Motor neuron (in vitro differentiated cells): ENCODE results near the gene PCDHGA2. TPM values are rescaled to one million over a fixed set of nuclear protein-coding genes. Genes with fewer than 3 reads are reported as not detected.

Experiments used
- total RNA-seq, 8 experiments: library from RNA; unstranded; fragments of 300-600 nt; gene quantifications; 2 replicates each; pipeline versions ENCODE4 v1.2.3 to v1.2.4, GENCODE V29; 2022

Gene PCDHGA2
- total RNA-seq, 8 experiments from 2014 or later = 0.16 to 1.5 (median 0.34) TPM

Other genes starting within 250 kb of the PCDHGA2 start
- gene PCDHB2, start 244.1 kb upstream of the PCDHGA2 start, total RNA-seq = 10 to 100 TPM in 5 of 8 experiments, 1 to 10 TPM in 2, under 1 TPM in 1; 0.36 to 45.7 (median 10.3) TPM
- gene PCDHB3, start 238.3 kb upstream of the PCDHGA2 start, total RNA-seq = 1 to 10 TPM in 7 of 8 experiments, not detected in 1; 1.6 to 7.6 (median 2.8) TPM
- gene PCDHB4, start 216.9 kb upstream of the PCDHGA2 start, total RNA-seq = 1 to 10 TPM in 4 of 8 experiments, under 1 TPM in 4; 0.20 to 2.0 (median 1.2) TPM
- gene PCDHB5, start 203.6 kb upstream of the PCDHGA2 start, total RNA-seq = 10 to 100 TPM in 3 of 8 experiments, 1 to 10 TPM in 1, under 1 TPM in 3, not detected in 1; 0.27 to 51.6 (median 8.5) TPM
- gene PCDHB6, start 188.7 kb upstream of the PCDHGA2 start, total RNA-seq = 1 to 10 TPM in 4 of 8 experiments, under 1 TPM in 3, not detected in 1; 0.28 to 2.8 (median 2.3) TPM
- 1 to 10 TPM in 3 of 8 experiments, under 1 TPM in 5; 0.20 to 2.0 (median 0.50) TPM for gene PCDHB7, start 166.1 kb upstream of the PCDHGA2 start, total RNA-seq
- gene PCDHB8, start 161.0 kb upstream of the PCDHGA2 start, total RNA-seq = 1 to 10 TPM in 4 of 8 experiments, under 1 TPM in 4; 0.11 to 4.4 (median 1.8) TPM
- gene PCDHB16, start 156.4 kb upstream of the PCDHGA2 start, total RNA-seq = 1 to 10 TPM in 5 of 8 experiments, under 1 TPM in 3; 0.25 to 3.4 (median 1.8) TPM
- gene PCDHB9, start 151.6 kb upstream of the PCDHGA2 start, total RNA-seq = 10 to 100 TPM in 1 of 8 experiments, 1 to 10 TPM in 6, under 1 TPM in 1; 0.72 to 10.1 (median 2.3) TPM
- gene PCDHB10, start 146.4 kb upstream of the PCDHGA2 start, total RNA-seq = 10 to 100 TPM in 1 of 8 experiments, 1 to 10 TPM in 4, under 1 TPM in 3; 0.20 to 25.4 (median 5.5) TPM
- gene PCDHB11, start 139.1 kb upstream of the PCDHGA2 start, total RNA-seq = 1 to 10 TPM in 6 of 8 experiments, under 1 TPM in 2; 0.46 to 6.1 (median 3.4) TPM
- 1 to 10 TPM in 5 of 8 experiments, under 1 TPM in 3; 0.31 to 8.9 (median 2.9) TPM for gene PCDHB12, start 130.0 kb upstream of the PCDHGA2 start, total RNA-seq
- 1 to 10 TPM in 7 of 8 experiments, under 1 TPM in 1; 0.25 to 6.7 (median 2.9) TPM for gene PCDHB13, start 124.8 kb upstream of the PCDHGA2 start, total RNA-seq
- 10 to 100 TPM in 1 of 8 experiments, 1 to 10 TPM in 7; 1.2 to 16.7 (median 6.5) TPM for gene PCDHB14, start 115.4 kb upstream of the PCDHGA2 start, total RNA-seq
- 1 to 10 TPM in 6 of 8 experiments, under 1 TPM in 2; 0.25 to 8.6 (median 3.5) TPM for gene PCDHB15, start 93.4 kb upstream of the PCDHGA2 start, total RNA-seq
- gene SLC25A2, start 34.7 kb upstream of the PCDHGA2 start, total RNA-seq = 1 to 10 TPM in 1 of 8 experiments, under 1 TPM in 5, not detected in 2; 0.14 to 1.4 (median 0.54) TPM
- gene TAF7, start 18.0 kb upstream of the PCDHGA2 start, total RNA-seq = 100 to 1,000 TPM in 2 of 8 experiments, 10 to 100 TPM in 6; 58.8 to 118 (median 71.3) TPM
- 1 to 10 TPM in 2 of 8 experiments, under 1 TPM in 6; 0.23 to 1.3 (median 0.79) TPM for gene PCDHGA1, start 8.2 kb upstream of the PCDHGA2 start, total RNA-seq
- gene PCDHGA3, start 5.1 kb downstream of the PCDHGA2 start, total RNA-seq = 10 to 100 TPM in 1 of 8 experiments, 1 to 10 TPM in 1, under 1 TPM in 6; 0.05 to 32.1 (median 0.65) TPM
- 1 to 10 TPM in 3 of 8 experiments, under 1 TPM in 5; 0.33 to 4.4 (median 0.83) TPM for gene PCDHGB1, start 11.3 kb downstream of the PCDHGA2 start, total RNA-seq
- gene PCDHGA4, start 16.3 kb downstream of the PCDHGA2 start, total RNA-seq = 1 to 10 TPM in 5 of 8 experiments, under 1 TPM in 3; 0.22 to 3.2 (median 1.4) TPM
- gene PCDHGB2, start 21.2 kb downstream of the PCDHGA2 start, total RNA-seq = 10 to 100 TPM in 1 of 8 experiments, 1 to 10 TPM in 2, under 1 TPM in 5; 0.41 to 10.7 (median 0.83) TPM
- gene PCDHGA5, start 25.4 kb downstream of the PCDHGA2 start, total RNA-seq = 1 to 10 TPM in 2 of 8 experiments, under 1 TPM in 6; 0.16 to 5.2 (median 0.50) TPM
- gene PCDHGB3, start 31.5 kb downstream of the PCDHGA2 start, total RNA-seq = 1 to 10 TPM in 3 of 8 experiments, under 1 TPM in 5; 0.22 to 6.5 (median 0.59) TPM
- 1 to 10 TPM in 4 of 8 experiments, under 1 TPM in 4; 0.11 to 6.9 (median 0.88) TPM for gene PCDHGA6, start 35.1 kb downstream of the PCDHGA2 start, total RNA-seq
- 1 to 10 TPM in 2 of 8 experiments, under 1 TPM in 6; 0.16 to 5.8 (median 0.52) TPM for gene PCDHGA7, start 44.0 kb downstream of the PCDHGA2 start, total RNA-seq
- 10 to 100 TPM in 1 of 8 experiments, 1 to 10 TPM in 5, under 1 TPM in 2; 0.22 to 92.9 (median 1.4) TPM for gene PCDHGB4, start 48.9 kb downstream of the PCDHGA2 start, total RNA-seq
- 1 to 10 TPM in 2 of 8 experiments, under 1 TPM in 6; 0.11 to 5.7 (median 0.57) TPM for gene PCDHGA8, start 53.9 kb downstream of the PCDHGA2 start, total RNA-seq
- gene PCDHGB5, start 59.2 kb downstream of the PCDHGA2 start, total RNA-seq = 10 to 100 TPM in 1 of 8 experiments, 1 to 10 TPM in 3, under 1 TPM in 4; 0.05 to 11.4 (median 0.83) TPM
- 1 to 10 TPM in 4 of 8 experiments, under 1 TPM in 4; 0.22 to 5.5 (median 1.3) TPM for gene PCDHGA9, start 64.0 kb downstream of the PCDHGA2 start, total RNA-seq
- 10 to 100 TPM in 5 of 8 experiments, 1 to 10 TPM in 3; 1.1 to 46.7 (median 31.5) TPM for gene PCDHGB6, start 69.3 kb downstream of the PCDHGA2 start, total RNA-seq
- gene PCDHGA10, start 74.2 kb downstream of the PCDHGA2 start, total RNA-seq = 1 to 10 TPM; 2.1 to 7.6 (median 4.4) TPM
- gene PCDHGB7, start 78.9 kb downstream of the PCDHGA2 start, total RNA-seq = 10 to 100 TPM in 2 of 8 experiments, 1 to 10 TPM in 6; 4.7 to 31.4 (median 9.2) TPM
- 1 to 10 TPM; 1.3 to 8.8 (median 3.8) TPM for gene PCDHGA11, start 82.3 kb downstream of the PCDHGA2 start, total RNA-seq
- gene PCDHGA12, start 91.7 kb downstream of the PCDHGA2 start, total RNA-seq = 10 to 100 TPM in 1 of 8 experiments, 1 to 10 TPM in 7; 1.0 to 16.1 (median 1.5) TPM
- gene PCDHGC3, start 137.2 kb downstream of the PCDHGA2 start, total RNA-seq = 10 to 100 TPM; 15.4 to 73.0 (median 26.0) TPM
- gene PCDHGC4, start 146.3 kb downstream of the PCDHGA2 start, total RNA-seq = 1 to 10 TPM in 5 of 8 experiments, under 1 TPM in 3; 0.46 to 6.7 (median 4.8) TPM
- gene PCDHGC5, start 150.3 kb downstream of the PCDHGA2 start, total RNA-seq = 1 to 10 TPM in 4 of 8 experiments, under 1 TPM in 4; 0.31 to 4.1 (median 1.1) TPM